Stimulated activated CD8-positive, alpha-beta memory T cell treated with anti-CD3 and anti-CD28 coated beads, Interleukin-12 subunit alpha, Interleukin-12 subunit beta, amount 100 ng/mL, for 24 hours (primary cell): ENCODE measurements around the gene INS.

Experiments
- DNase-seq: peaks from one replicate; pipeline ENCODE4 v3.0.0-alpha.2; 2020; ENCODE audit errors: extremely low read depth

INS gene

DNA sequence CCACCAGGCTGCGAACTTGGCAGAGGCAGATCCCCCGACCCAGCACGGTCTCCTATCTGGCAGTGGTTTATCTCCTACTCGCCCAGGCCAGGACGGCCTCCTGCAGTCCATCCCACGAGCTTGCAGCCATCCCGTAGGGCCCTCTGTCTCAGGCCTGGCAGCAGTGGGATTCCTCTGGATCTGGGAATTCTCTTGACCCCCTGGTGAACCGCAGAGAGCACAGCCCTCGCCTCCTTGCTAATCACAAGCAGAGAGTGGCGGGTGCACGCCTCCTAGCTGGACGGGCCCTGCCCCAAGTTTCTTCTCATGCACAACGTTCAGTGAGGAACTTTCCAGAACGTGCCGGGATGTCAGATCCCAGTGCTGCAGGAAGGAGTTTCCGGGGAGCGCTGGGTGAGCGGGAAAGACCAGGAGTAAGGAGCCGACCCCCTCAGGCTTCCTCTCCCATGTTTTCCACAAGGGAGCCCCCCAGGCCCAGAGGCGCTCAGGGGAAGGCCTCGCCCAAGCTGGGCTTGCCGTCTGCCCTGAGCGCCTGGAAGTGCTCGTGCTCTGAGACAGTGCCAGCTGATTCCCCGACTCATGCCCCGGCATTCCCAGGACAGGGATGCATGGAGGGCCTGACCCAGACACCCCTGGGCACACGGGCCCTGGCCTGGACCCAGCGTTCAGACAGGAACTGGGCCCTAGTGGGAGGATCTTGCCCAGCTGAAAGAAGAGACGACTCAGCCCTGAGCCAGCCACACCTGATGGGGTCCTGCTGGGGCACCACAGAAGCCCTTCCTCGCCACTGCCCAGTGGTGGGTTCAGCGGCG lies 46.4 kb downstream of the INS start:
- no peak for DNase-seq

GRCh38 chr11:2113776-2114175 lies 47.2 kb downstream of the INS start:
- no peak for DNase-seq

GRCh38 chr11:2110521-2110920 lies 50.5 kb downstream of the INS start:
- no peak for DNase-seq
